GM12878 (cell line): ENCODE measurements around the gene RP2.

ENCODE experiments used
- BHLHE40 ChIP-seq, 2 experiments: fragments of 450-650 bp in 1 of 2; IDR thresholded peaks; 2 replicates each; pipeline ENCODE4 v1.6.1; 2011 to 2017; ENCODE audit warnings: low read depth in 2 of 2, borderline replicate concordance in 1 of 2, improper control_type of control experiment in 1 of 2, low read length in 1 of 2, mild to moderate bottlenecking in 1 of 2
- EZH2 ChIP-seq: IDR thresholded peaks from 2 replicates; pipeline ENCODE4 v1.6.1; 2012; ENCODE audit warnings: low read depth, mild to moderate bottlenecking, control low read depth, inconsistent platforms, low read length, borderline replicate concordance; ENCODE audit not compliant: control insufficient read depth
- MEF2B ChIP-seq: fragments of 450-650 bp; IDR thresholded peaks from 2 replicates; pipeline ENCODE4 v1.6.1; 2018; ENCODE audit warnings: mild to moderate bottlenecking, moderate library complexity; ENCODE audit not compliant: partially characterized antibody, poor library complexity, severe bottlenecking
- TCF7 ChIP-seq: IDR thresholded peaks from 2 replicates; pipeline ENCODE4 v1.6.1; 2014; ENCODE audit warnings: antibody characterized with exemption, borderline replicate concordance

DNA sequence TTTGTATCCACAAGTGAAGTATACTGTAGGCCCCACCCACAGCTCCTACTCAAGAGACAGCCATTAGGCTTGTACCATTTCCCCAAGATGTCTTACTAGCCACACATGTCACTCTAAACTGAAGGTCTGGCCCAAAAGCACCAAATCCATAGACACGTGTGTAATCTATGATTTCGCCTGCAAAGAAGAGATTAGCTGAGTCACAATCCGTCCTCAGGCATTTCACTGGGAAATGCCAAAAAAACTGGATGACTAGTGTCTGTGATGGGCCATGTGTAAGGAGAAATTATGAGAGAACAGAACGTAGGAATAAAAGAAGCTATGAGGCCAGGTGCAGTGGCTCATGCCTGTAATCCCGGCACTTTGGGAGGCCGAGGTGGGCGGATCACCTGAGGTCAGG, 21.9 kb upstream of the RP2 start:
- no peak for TF ChIP-seq EZH2
- TF ChIP-seq TCF7: no peak
- no peak for TF ChIP-seq BHLHE40 (IDR thresholded peaks at IDR 0.05; ENCODE audit: borderline replicate concordance in 1 of 2, low read depth in 2 of 2, low read length in 1 of 2)
- TF ChIP-seq MEF2B: no peak
